HepG2 (cell line): Measurements from ENCODE around the gene SEMA3F. TPM values are rescaled to one million over a fixed set of nuclear protein-coding genes. Genes with fewer than 3 reads are reported as not detected.

Experiments used
- ATM ChIP-seq: fragments of 450-650 bp; IDR thresholded peaks from 2 replicates; pipeline ENCODE4 v1.7.1; 2017; ENCODE audit warnings: mild to moderate bottlenecking, borderline replicate concordance
- BRCA1 ChIP-seq: sonication (generic); formaldehyde crosslinking; IDR thresholded peaks from 2 replicates; pipeline ENCODE4 v1.4.0; 2020; ENCODE audit warnings: missing genetic modification reagents
- CBX1 ChIP-seq: IDR thresholded peaks from one replicate; pipeline ENCODE4 v1.6.1; 2016; ENCODE audit warnings: antibody characterized with exemption, low read depth
- CEBPB ChIP-seq: IDR thresholded peaks from 2 replicates; pipeline ENCODE4 v1.6.1; 2011; ENCODE audit warnings: low read depth, low read length, improper control_type of control experiment, borderline replicate concordance
- DR1 ChIP-seq: sonication (generic); formaldehyde crosslinking; IDR thresholded peaks from 2 replicates; pipeline ENCODE4 v1.8.0; 2021; ENCODE audit warnings: mild to moderate bottlenecking, missing genetic modification reagents, inconsistent platforms
- HIVEP1 ChIP-seq: sonication (generic); formaldehyde crosslinking; IDR thresholded peaks from 2 replicates; pipeline ENCODE4 v1.4.0; 2020; ENCODE audit warnings: mild to moderate bottlenecking, missing genetic modification reagents
- IKZF1 ChIP-seq: fragments of 450-650 bp; IDR thresholded peaks from 2 replicates; pipeline ENCODE4 v1.7.1; 2016
- NFE2 ChIP-seq: sonication (generic); formaldehyde crosslinking; IDR thresholded peaks from 2 replicates; pipeline ENCODE4 v1.4.0; 2020; ENCODE audit warnings: missing genetic modification reagents
- RXRA ChIP-seq: sonication (generic); formaldehyde crosslinking; IDR thresholded peaks from 2 replicates; pipeline ENCODE4 v1.5.1; 2020; ENCODE audit warnings: missing genetic modification reagents
- SMAD9 ChIP-seq: sonication (generic); formaldehyde crosslinking; IDR thresholded peaks from 2 replicates; pipeline ENCODE4 v1.5.1; 2020; ENCODE audit warnings: mild to moderate bottlenecking, missing genetic modification reagents
- STAT5B ChIP-seq: sonication (generic); formaldehyde crosslinking; IDR thresholded peaks from 2 replicates; pipeline ENCODE4 v1.4.0; 2020; ENCODE audit warnings: missing genetic modification reagents
- TBX2 ChIP-seq: sonication (generic); formaldehyde crosslinking; IDR thresholded peaks from 2 replicates; pipeline ENCODE4 v1.5.0; 2020; ENCODE audit warnings: missing genetic modification reagents, mild to moderate bottlenecking, borderline replicate concordance
- ZNF230 ChIP-seq: sonication (generic); formaldehyde crosslinking; IDR thresholded peaks from 2 replicates; pipeline ENCODE4 v1.4.0; 2020; ENCODE audit warnings: mild to moderate bottlenecking, missing genetic modification reagents
- ZNF256 ChIP-seq: sonication (generic); formaldehyde crosslinking; conservative IDR thresholded peaks from 2 replicates; pipeline ENCODE4 v1.4.0; 2020; ENCODE audit warnings: missing genetic modification reagents
- ZNF484 ChIP-seq: sonication (generic); formaldehyde crosslinking; IDR thresholded peaks from 2 replicates; pipeline ENCODE4 v1.5.1; 2020; ENCODE audit warnings: mild to moderate bottlenecking, low read depth, missing genetic modification reagents, borderline replicate concordance
- ZNF512 ChIP-seq: sonication (generic); formaldehyde crosslinking; IDR thresholded peaks from 2 replicates; pipeline ENCODE4 v1.4.0; 2020; ENCODE audit warnings: mild to moderate bottlenecking, missing genetic modification reagents
- ZNF776 ChIP-seq: sonication (generic); formaldehyde crosslinking; IDR thresholded peaks from 2 replicates; pipeline ENCODE4 v1.4.0; 2020; ENCODE audit warnings: mild to moderate bottlenecking, missing genetic modification reagents
- polyA plus RNA-seq, 8 experiments: library from polyadenylated mRNA; depleted of rRNA in 3 of 8; stranded (reverse) in 7 of 8; unstranded in 1 of 8; fragments of >200 nt; fragmentation: Illumina TruSeq in 4 of 8; extraction: Trizol in 4 of 8; gene quantifications; 2 replicates each; pipeline versions ENCODE4 v1.2.1 to v1.2.3, GENCODE V29; 2011 to 2016; ENCODE audit warnings: low read depth in 4 of 8, missing spikeins in 1 of 8, mixed read lengths in 1 of 8; ENCODE audit not compliant: insufficient read depth in 1 of 8
- total RNA-seq, 5 experiments: library from RNA; depleted of rRNA; stranded (reverse); fragments of >200 nt; fragmentation: Illumina TruSeq; extraction: Trizol; gene quantifications; 2 replicates each; pipeline ENCODE4 v1.2.3, GENCODE V29; 2016; ENCODE audit warnings: low read depth in 1 of 5
- TF ChIP-seq, protein P1 (sequence below): sonication (generic); formaldehyde crosslinking; IDR thresholded peaks from 2 replicates; pipeline ENCODE4 v1.4.0; 2020; ENCODE audit warnings: missing genetic modification reagents
- TF ChIP-seq, protein P2 (sequence below): sonication (generic); formaldehyde crosslinking; IDR thresholded peaks from 2 replicates; pipeline ENCODE4 v1.4.0; 2020; ENCODE audit warnings: missing genetic modification reagents, borderline replicate concordance

The SEMA3F gene
- total and polyA plus RNA-seq, 2 of the 13 experiments (the other 11 are each of a cell fraction or from before 2014, with no cell fraction given), result 7.6 to 17.2 TPM

DNA sequence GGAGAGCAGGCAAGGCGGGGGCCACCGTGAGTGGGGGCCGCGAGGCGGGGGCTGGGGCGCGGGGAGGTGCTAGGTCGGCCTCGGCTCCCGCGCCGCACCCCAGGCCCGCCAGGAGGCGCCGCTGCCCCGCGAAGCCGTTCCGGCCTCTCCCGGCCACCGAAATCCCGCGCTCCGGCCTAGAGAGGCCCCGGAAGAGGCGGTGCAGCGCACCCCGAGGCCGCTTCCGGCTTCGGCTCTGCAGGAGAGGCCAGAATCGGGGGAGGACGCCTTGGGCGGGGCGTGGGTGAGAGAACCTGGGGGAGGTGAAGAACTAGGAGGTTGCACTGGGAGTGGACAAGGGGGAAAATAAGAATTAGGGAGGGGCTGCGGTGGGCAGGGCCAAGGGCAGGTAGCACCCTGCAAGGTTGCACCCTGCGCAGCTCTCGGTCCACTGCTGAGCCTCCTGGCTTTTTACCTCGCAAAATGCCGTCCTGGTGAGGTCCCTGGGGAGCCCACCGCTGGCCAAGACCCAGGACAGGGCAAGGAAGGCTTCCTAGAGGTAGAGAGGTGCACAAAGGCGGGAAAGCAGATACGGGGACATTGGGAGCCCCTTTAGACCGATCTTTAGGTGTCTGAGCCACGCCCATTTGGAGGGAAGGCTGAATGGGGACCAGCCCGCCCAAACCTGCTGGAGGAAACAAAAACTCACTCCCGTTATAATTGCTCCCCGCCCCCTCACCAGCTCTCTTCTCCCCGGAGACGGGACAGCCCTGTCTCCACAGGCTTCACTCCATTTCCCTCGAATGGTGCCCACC, 72.5 kb downstream of the SEMA3F start (continued):
- TF ChIP-seq ZNF512 (CRISPR knock-in tag), result no peak
- TF ChIP-seq TBX2 (CRISPR knock-in tag), result peak; percentile 72; the same call in 1 of the 2 replicates
- no peak for TF ChIP-seq NFE2 (CRISPR knock-in tag)
- TF ChIP-seq STAT5B (CRISPR knock-in tag), result no peak
- no peak for TF ChIP-seq ZNF776 (CRISPR knock-in tag)
- peak; percentile 59 for TF ChIP-seq CBX1
- TF ChIP-seq, protein P1, sequence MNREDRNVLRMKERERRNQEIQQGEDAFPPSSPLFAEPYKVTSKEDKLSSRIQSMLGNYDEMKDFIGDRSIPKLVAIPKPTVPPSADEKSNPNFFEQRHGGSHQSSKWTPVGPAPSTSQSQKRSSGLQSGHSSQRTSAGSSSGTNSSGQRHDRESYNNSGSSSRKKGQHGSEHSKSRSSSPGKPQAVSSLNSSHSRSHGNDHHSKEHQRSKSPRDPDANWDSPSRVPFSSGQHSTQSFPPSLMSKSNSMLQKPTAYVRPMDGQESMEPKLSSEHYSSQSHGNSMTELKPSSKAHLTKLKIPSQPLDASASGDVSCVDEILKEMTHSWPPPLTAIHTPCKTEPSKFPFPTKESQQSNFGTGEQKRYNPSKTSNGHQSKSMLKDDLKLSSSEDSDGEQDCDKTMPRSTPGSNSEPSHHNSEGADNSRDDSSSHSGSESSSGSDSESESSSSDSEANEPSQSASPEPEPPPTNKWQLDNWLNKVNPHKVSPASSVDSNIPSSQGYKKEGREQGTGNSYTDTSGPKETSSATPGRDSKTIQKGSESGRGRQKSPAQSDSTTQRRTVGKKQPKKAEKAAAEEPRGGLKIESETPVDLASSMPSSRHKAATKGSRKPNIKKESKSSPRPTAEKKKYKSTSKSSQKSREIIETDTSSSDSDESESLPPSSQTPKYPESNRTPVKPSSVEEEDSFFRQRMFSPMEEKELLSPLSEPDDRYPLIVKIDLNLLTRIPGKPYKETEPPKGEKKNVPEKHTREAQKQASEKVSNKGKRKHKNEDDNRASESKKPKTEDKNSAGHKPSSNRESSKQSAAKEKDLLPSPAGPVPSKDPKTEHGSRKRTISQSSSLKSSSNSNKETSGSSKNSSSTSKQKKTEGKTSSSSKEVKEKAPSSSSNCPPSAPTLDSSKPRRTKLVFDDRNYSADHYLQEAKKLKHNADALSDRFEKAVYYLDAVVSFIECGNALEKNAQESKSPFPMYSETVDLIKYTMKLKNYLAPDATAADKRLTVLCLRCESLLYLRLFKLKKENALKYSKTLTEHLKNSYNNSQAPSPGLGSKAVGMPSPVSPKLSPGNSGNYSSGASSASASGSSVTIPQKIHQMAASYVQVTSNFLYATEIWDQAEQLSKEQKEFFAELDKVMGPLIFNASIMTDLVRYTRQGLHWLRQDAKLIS (CRISPR knock-in tag), result no peak
- no peak for TF ChIP-seq ATM
- no peak for TF ChIP-seq CEBPB
- TF ChIP-seq HIVEP1, result no peak; the same call in 1 of the 2 replicates
- no peak for TF ChIP-seq SMAD9 (CRISPR knock-in tag)
- no peak; the same call in 1 of the 2 replicates for TF ChIP-seq DR1 (CRISPR knock-in tag)
- no peak for TF ChIP-seq IKZF1
- TF ChIP-seq ZNF256 (CRISPR knock-in tag), result no peak; the same call in 1 of the 2 replicates
- TF ChIP-seq RXRA, result no peak; the same call in 1 of the 2 replicates
- no peak for TF ChIP-seq BRCA1 (CRISPR knock-in tag)
- TF ChIP-seq ZNF484 (CRISPR knock-in tag), result no peak
- TF ChIP-seq, protein P2, sequence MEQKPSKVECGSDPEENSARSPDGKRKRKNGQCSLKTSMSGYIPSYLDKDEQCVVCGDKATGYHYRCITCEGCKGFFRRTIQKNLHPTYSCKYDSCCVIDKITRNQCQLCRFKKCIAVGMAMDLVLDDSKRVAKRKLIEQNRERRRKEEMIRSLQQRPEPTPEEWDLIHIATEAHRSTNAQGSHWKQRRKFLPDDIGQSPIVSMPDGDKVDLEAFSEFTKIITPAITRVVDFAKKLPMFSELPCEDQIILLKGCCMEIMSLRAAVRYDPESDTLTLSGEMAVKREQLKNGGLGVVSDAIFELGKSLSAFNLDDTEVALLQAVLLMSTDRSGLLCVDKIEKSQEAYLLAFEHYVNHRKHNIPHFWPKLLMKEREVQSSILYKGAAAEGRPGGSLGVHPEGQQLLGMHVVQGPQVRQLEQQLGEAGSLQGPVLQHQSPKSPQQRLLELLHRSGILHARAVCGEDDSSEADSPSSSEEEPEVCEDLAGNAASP (CRISPR knock-in tag), result peak; percentile 69; the same call in 1 of the 2 replicates
- 0 out of 2 replicates have a peak, but pooled peaks have one; percentile 23 for TF ChIP-seq ZNF230
